Vagina (tissue), 2 donors: ENCODE results near the gene FTH1.

Experiments used
- CTCF ChIP-seq, 3 experiments: fragments of 450-650 bp in 2 of 3; fragments of 200-600 bp in 1 of 3; sonication (generic) in 1 of 3; IDR thresholded peaks; one replicate each; pipeline ENCODE4 v1.5.1; 2017 to 2019; ENCODE audit warnings: antibody characterized with exemption in 3 of 3, mild to moderate bottlenecking in 2 of 3, moderate library complexity in 2 of 3
- POLR2A ChIP-seq, 2 donors: fragments of 450-650 bp; IDR thresholded peaks; one replicate each; pipeline ENCODE4 v1.6.1; 2017; ENCODE audit warnings: antibody characterized with exemption in 2 of 2, mild to moderate bottlenecking in 2 of 2, moderate library complexity in 2 of 2
- POLR2AphosphoS5 ChIP-seq, 2 donors: sonication (generic); formaldehyde crosslinking; IDR thresholded peaks; one replicate each; pipeline ENCODE4 v1.9.0; 2017; ENCODE audit warnings: antibody characterized with exemption in 2 of 2, mild to moderate bottlenecking in 2 of 2, low read depth in 1 of 2; ENCODE audit not compliant: insufficient read depth in 1 of 2

- no peak for TF ChIP-seq POLR2A (IDR thresholded peaks at IDR 0.05)
- no peak for TF ChIP-seq CTCF (IDR thresholded peaks at IDR 0.05)
- no peak for TF ChIP-seq POLR2AphosphoS5 (IDR thresholded peaks at IDR 0.05; ENCODE audit: insufficient read depth in 1 of 2, low read depth in 1 of 2)
Observed at GRCh38 chr11:61964058-61964665, 3.3 kb downstream of the FTH1 start.
